Measurements from ENCODE around the gene PPP2R2B.

DNA sequence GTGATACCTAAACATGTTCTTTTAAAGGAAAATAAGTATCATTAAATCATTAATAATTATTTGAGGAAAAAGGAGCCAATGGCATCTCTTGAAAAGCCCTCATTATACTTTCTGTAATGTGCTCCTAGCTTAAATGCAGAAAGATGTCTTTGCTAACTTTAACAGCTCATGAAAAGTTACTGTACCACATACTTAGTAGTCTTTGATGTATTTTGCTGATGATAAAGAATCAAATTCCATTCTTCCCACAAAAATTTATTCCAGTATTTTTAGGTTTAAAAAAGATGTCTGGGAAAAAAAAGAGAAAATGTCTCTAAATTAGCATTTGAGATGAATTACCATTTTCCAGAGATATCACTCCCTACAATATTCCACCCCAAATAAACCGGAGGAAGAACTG lies 112.5 kb downstream of the PPP2R2B start:
- TF ChIP-seq POLR2A (IDR thresholded peaks at IDR 0.05; ENCODE audit: borderline replicate concordance, extremely low read depth, insufficient read depth, insufficient read length): no peak
- TF ChIP-seq EZH2 (IDR thresholded peaks at IDR 0.05): no peak
- no peak for TF ChIP-seq SP1 (IDR thresholded peaks at IDR 0.05; ENCODE audit: low read depth)
- TF ChIP-seq, protein P1, sequence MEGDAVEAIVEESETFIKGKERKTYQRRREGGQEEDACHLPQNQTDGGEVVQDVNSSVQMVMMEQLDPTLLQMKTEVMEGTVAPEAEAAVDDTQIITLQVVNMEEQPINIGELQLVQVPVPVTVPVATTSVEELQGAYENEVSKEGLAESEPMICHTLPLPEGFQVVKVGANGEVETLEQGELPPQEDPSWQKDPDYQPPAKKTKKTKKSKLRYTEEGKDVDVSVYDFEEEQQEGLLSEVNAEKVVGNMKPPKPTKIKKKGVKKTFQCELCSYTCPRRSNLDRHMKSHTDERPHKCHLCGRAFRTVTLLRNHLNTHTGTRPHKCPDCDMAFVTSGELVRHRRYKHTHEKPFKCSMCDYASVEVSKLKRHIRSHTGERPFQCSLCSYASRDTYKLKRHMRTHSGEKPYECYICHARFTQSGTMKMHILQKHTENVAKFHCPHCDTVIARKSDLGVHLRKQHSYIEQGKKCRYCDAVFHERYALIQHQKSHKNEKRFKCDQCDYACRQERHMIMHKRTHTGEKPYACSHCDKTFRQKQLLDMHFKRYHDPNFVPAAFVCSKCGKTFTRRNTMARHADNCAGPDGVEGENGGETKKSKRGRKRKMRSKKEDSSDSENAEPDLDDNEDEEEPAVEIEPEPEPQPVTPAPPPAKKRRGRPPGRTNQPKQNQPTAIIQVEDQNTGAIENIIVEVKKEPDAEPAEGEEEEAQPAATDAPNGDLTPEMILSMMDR (IDR thresholded peaks at IDR 0.05 in 2 of 3, conservative IDR thresholded peaks at IDR 0.05 in 1 of 3; ENCODE audit: borderline replicate concordance in 1 of 3, insufficient read depth in 1 of 3, low read depth in 2 of 3, low read length in 2 of 3): no peak
- no peak for TF ChIP-seq JUND (IDR thresholded peaks at IDR 0.05)
